ENCODE data around the gene PRSS1. TPM values are rescaled to one million over a fixed set of nuclear protein-coding genes. Genes with fewer than 3 reads are reported as not detected.
A peak's percentile ranks its signal among the peaks of the same experiment; 100 is the strongest.
"Not testable (repeated sequence)": the region's sequence is repeated elsewhere in the genome, so short reads cannot be mapped to it uniquely, and the experiment has no call there.

Gene PRSS1
- total and polyA plus RNA-seq, 2 donors (not counting 3 experiments of a cell fraction or from before 2014, with no cell fraction given), result not detected

GRCh38 chr7:142774826-142775225 lies 25.6 kb downstream of the PRSS1 start:
- no TSS peak for BruUV-seq (replicated peaks)
- FAIRE-seq, result no peak
- Histone ChIP-seq H3K36me3 (ENCODE audit: control insufficient read depth in 2 of 2, extremely low read depth in 1 of 2, insufficient read depth in 2 of 2, low read length in 2 of 2) (no peaks in the 10 kb centered on the region), H3K4me1 (ENCODE audit: control insufficient read depth, extremely low read depth, insufficient read depth, low read length) (peaks cover 13% of the 10 kb centered on the region), H3K4me2 (ENCODE audit: insufficient read depth, low read length) (no peak overlapping the region), H3K4me3 (replicated peaks in 1 of 3; ENCODE audit: insufficient read depth in 1 of 3, low read depth in 1 of 3, low read length in 3 of 3) (no peak overlapping the region), H3K27me3 (ENCODE audit: control insufficient read depth in 2 of 2, insufficient read depth in 2 of 2, low read length in 2 of 2) (peaks cover 2 to 12% of the 10 kb centered on the region in 2 experiments), H3K9me3 (replicated peaks; ENCODE audit: control insufficient read depth, insufficient read depth, low read length) (no peaks in the 10 kb centered on the region), H3K27ac (ENCODE audit: insufficient read depth, low read depth, low read length) (no peak overlapping the region), H3K9ac (replicated peaks; ENCODE audit: extremely low read depth, insufficient read depth, low read length) (no peak overlapping the region), H3K9me1 (replicated peaks; ENCODE audit: control insufficient read depth, extremely low read depth, insufficient read depth, low read length) (no peaks in the 10 kb centered on the region), H4K20me1 (replicated peaks; ENCODE audit: control insufficient read depth, extremely low read depth, insufficient read depth, low read length) (no peaks in the 10 kb centered on the region), H3K79me2 (ENCODE audit: control insufficient read depth, insufficient read depth, low read length) (no peaks in the 10 kb centered on the region), H2AFZ (ENCODE audit: low read depth, low read length) (no peak overlapping the region)
- DNase-seq (ENCODE audit: low read depth, low spot score), result no peak
- intact Hi-C loops (cut with micrococcal nuclease), result no loop called here
- CTCF ChIA-PET, result interaction anchor here (0.9 to 1.4 kb wide), 4 partner anchors 8 to 240 kb away, joined by 3 to 5 read pairs (median 4); no protein-coding TSS in a partner anchor
- POLR2A ChIA-PET, result no interaction called here
- dilution Hi-C loops (cut with MboI; ENCODE audit: extremely low pct_ligation_motif_present, low sequenced_read_pairs), result no loop called here
- no peak for TF ChIP-seq POLR2AphosphoS5 (IDR thresholded peaks at IDR 0.05; ENCODE audit: insufficient read depth, low read depth, low read length)
- TF ChIP-seq FOS (IDR thresholded peaks at IDR 0.05; ENCODE audit: borderline replicate concordance, insufficient read depth, low read length), result no peak

- CTCF ChIA-PET, result interaction anchor here (0.9 to 1.4 kb wide), 4 partner anchors 8 to 240 kb away, joined by 3 to 6 read pairs (median 4); no protein-coding TSS in a partner anchor
- intact Hi-C loops (cut with micrococcal nuclease), result loop anchor here (1.0 to 2.0 kb wide), 3 partner anchors 21 to 61 kb away; no protein-coding TSS in a partner anchor
These were observed 26.3 kb downstream of the PRSS1 start for GRCh38 chr7:142775351-142776115.

More at GRCh38 chr7:142775351-142776115, 26.3 kb downstream of the PRSS1 start:
- H3K9me1 ChIP-seq (replicated peaks; ENCODE audit: control insufficient read depth, extremely low read depth, insufficient read depth, low read length); H3K27me3 ChIP-seq (ENCODE audit: control insufficient read depth in 2 of 2, insufficient read depth in 2 of 2, low read length in 2 of 2); H4K20me1 ChIP-seq (replicated peaks; ENCODE audit: control insufficient read depth, extremely low read depth, insufficient read depth, low read length); H3K9me3 ChIP-seq (replicated peaks; ENCODE audit: control insufficient read depth, insufficient read depth, low read length); H3K4me2 ChIP-seq (ENCODE audit: insufficient read depth, low read length); H3K9ac ChIP-seq (replicated peaks; ENCODE audit: extremely low read depth, insufficient read depth, low read length); DNase-seq (ENCODE audit: low read depth, low spot score); BruUV-seq (replicated peaks); H3K79me2 ChIP-seq (ENCODE audit: control insufficient read depth, insufficient read depth, low read length); H3K36me3 ChIP-seq (ENCODE audit: control insufficient read depth in 2 of 2, extremely low read depth in 1 of 2, insufficient read depth in 2 of 2, low read length in 2 of 2); dilution Hi-C loops (cut with MboI; ENCODE audit: extremely low pct_ligation_motif_present, low sequenced_read_pairs); H2AFZ ChIP-seq (ENCODE audit: low read depth, low read length); POLR2A ChIA-PET; H3K4me3 ChIP-seq (replicated peaks in 1 of 3; ENCODE audit: insufficient read depth in 1 of 3, low read depth in 1 of 3, low read length in 3 of 3): not testable (repeated sequence)
- Histone ChIP-seq H3K27ac (ENCODE audit: insufficient read depth, low read depth, low read length) (peak overlapping the region; percentile 56), H3K4me1 (ENCODE audit: control insufficient read depth, extremely low read depth, insufficient read depth, low read length) (peaks cover 13% of the 10 kb centered on the region)
- peak; percentile 35 for FAIRE-seq

Data from endothelial cell of umbilical vein (primary cell).